Measurements from ENCODE around the gene ARHGAP29. TPM values are rescaled to one million over a fixed set of nuclear protein-coding genes. Genes with fewer than 3 reads are reported as not detected.

The ARHGAP29 gene
- total and polyA plus RNA-seq, 2 experiments from 2014 or later: 7.4 to 8.1 TPM

- DNase-seq (ENCODE audit: low read depth in 1 of 2, low spot score in 1 of 2): no peak
- H3K27me3 ChIP-seq: no peaks in the 10 kb centered on the region
- peaks cover 18% of the 10 kb centered on the region for H3K4me1 ChIP-seq (ENCODE audit: low read depth)
- no peak overlapping the region for H3K4me3 ChIP-seq
- TF ChIP-seq CTCF (IDR thresholded peaks at IDR 0.05; ENCODE audit: low read depth, low read length): no peak
- no peaks in the 10 kb centered on the region for H3K9me3 ChIP-seq (ENCODE audit: low read depth)
- no peaks in the 10 kb centered on the region for H3K36me3 ChIP-seq
- no peak overlapping the region for H3K27ac ChIP-seq
Measured at GRCh38 chr1:94225845-94226244, 11.5 kb downstream of the ARHGAP29 start.

- H3K4me1 ChIP-seq (ENCODE audit: low read depth): no peaks in the 10 kb centered on the region
- H3K9me3 ChIP-seq (ENCODE audit: low read depth): no peaks in the 10 kb centered on the region
- no peak for TF ChIP-seq CTCF (IDR thresholded peaks at IDR 0.05; ENCODE audit: low read depth, low read length)
- no peaks in the 10 kb centered on the region for H3K27me3 ChIP-seq
- DNase-seq (ENCODE audit: low read depth in 1 of 2, low spot score in 1 of 2): no peak
- H3K4me3 ChIP-seq: no peak overlapping the region
- H3K36me3 ChIP-seq: no peaks in the 10 kb centered on the region
- H3K27ac ChIP-seq: no peak overlapping the region
Measured at GRCh38 chr1:94218332-94218731, 19.1 kb downstream of the ARHGAP29 start.

- TF ChIP-seq CTCF (IDR thresholded peaks at IDR 0.05; ENCODE audit: low read depth, low read length): no peak
- Histone ChIP-seq H3K27ac (no peak overlapping the region), H3K36me3 (no peaks in the 10 kb centered on the region), H3K9me3 (ENCODE audit: low read depth) (no peaks in the 10 kb centered on the region), H3K4me3 (no peak overlapping the region), H3K4me1 (ENCODE audit: low read depth) (no peaks in the 10 kb centered on the region), H3K27me3 (no peaks in the 10 kb centered on the region)
- no peak for DNase-seq (ENCODE audit: low read depth in 1 of 2, low spot score in 1 of 2)
Measured at GRCh38 chr1:94215955-94216354, 21.4 kb downstream of the ARHGAP29 start.

GRCh38 chr1:94209982-94210381 lies 27.4 kb downstream of the ARHGAP29 start:
- Histone ChIP-seq H3K27ac (no peak overlapping the region), H3K9me3 (ENCODE audit: low read depth) (no peaks in the 10 kb centered on the region), H3K4me3 (no peak overlapping the region), H3K36me3 (peaks cover 7% of the 10 kb centered on the region), H3K4me1 (ENCODE audit: low read depth) (no peaks in the 10 kb centered on the region), H3K27me3 (no peaks in the 10 kb centered on the region)
- TF ChIP-seq CTCF (IDR thresholded peaks at IDR 0.05; ENCODE audit: low read depth, low read length): no peak
- no peak for DNase-seq (ENCODE audit: low read depth in 1 of 2, low spot score in 1 of 2)

GRCh38 chr1:94209425-94209824 lies 28.0 kb downstream of the ARHGAP29 start:
- no peaks in the 10 kb centered on the region for H3K9me3 ChIP-seq (ENCODE audit: low read depth)
- no peak overlapping the region for H3K27ac ChIP-seq
- DNase-seq (ENCODE audit: low read depth in 1 of 2, low spot score in 1 of 2): peak in 1 of 2 donors; percentile 59
- H3K36me3 ChIP-seq: peaks cover 10% of the 10 kb centered on the region
- no peak overlapping the region for H3K4me3 ChIP-seq
- TF ChIP-seq CTCF (IDR thresholded peaks at IDR 0.05; ENCODE audit: low read depth, low read length): no peak
- H3K4me1 ChIP-seq (ENCODE audit: low read depth): no peaks in the 10 kb centered on the region
- H3K27me3 ChIP-seq: no peaks in the 10 kb centered on the region

- Histone ChIP-seq H3K9me3 (ENCODE audit: low read depth) (no peaks in the 10 kb centered on the region), H3K27me3 (no peaks in the 10 kb centered on the region), H3K4me3 (no peak overlapping the region), H3K27ac (no peak overlapping the region), H3K36me3 (peaks cover 15% of the 10 kb centered on the region), H3K4me1 (ENCODE audit: low read depth) (no peaks in the 10 kb centered on the region)
- no peak for TF ChIP-seq CTCF (IDR thresholded peaks at IDR 0.05; ENCODE audit: low read depth, low read length)
- DNase-seq (ENCODE audit: low read depth in 1 of 2, low spot score in 1 of 2): no peak
Measured at GRCh38 chr1:94207695-94208094, 29.7 kb downstream of the ARHGAP29 start.
